GM12878 (cell line): Measurements from ENCODE around the gene CYP2C8.
"Not testable (repeated sequence)": the region's sequence is repeated elsewhere in the genome, so short reads cannot be mapped to it uniquely, and the experiment has no call there.

Experiments
- HDAC6 ChIP-seq: fragments of 200-600 bp; sonication (generic); IDR thresholded peaks from one replicate; pipeline ENCODE4 v1.8.0; 2017; ENCODE audit warnings: antibody characterized with exemption; ENCODE audit not compliant: unreplicated experiment
- POLR2A ChIP-seq: IDR thresholded peaks from 2 replicates; pipeline ENCODE4 v1.6.1; 2011; ENCODE audit warnings: low read depth, mild to moderate bottlenecking, low read length
- RBBP5 ChIP-seq: fragments of 200-600 bp; sonication (generic); conservative IDR thresholded peaks from 2 replicates; pipeline ENCODE4 v1.6.1; 2016
- SREBF1 ChIP-seq: IDR thresholded peaks from 2 replicates; pipeline ENCODE4 v1.6.1; 2012; ENCODE audit warnings: mild to moderate bottlenecking, low read length
- SUZ12 ChIP-seq: fragments of 200-600 bp; sonication (generic); IDR thresholded peaks from one replicate; pipeline ENCODE4 v1.6.1; 2018; ENCODE audit warnings: antibody characterized with exemption, mild to moderate bottlenecking; ENCODE audit not compliant: unreplicated experiment
- TAF1 ChIP-seq: IDR thresholded peaks from 2 replicates; pipeline ENCODE4 v1.6.1; 2011; ENCODE audit warnings: mild to moderate bottlenecking, low read depth, low read length, borderline replicate concordance
- TCF7 ChIP-seq: IDR thresholded peaks from 2 replicates; pipeline ENCODE4 v1.6.1; 2014; ENCODE audit warnings: antibody characterized with exemption, borderline replicate concordance
- TF ChIP-seq, protein P1 (sequence below): IDR thresholded peaks from 2 replicates; pipeline ENCODE4 v1.6.1; 2012; ENCODE audit warnings: mild to moderate bottlenecking, low read depth, low read length
- TF ChIP-seq, protein P2 (sequence below), 3 experiments: IDR thresholded peaks in 2 of 3; conservative IDR thresholded peaks in 1 of 3; 2 replicates each; pipeline ENCODE4 v1.5.1; 2011; ENCODE audit warnings: low read depth in 3 of 3, low read length in 3 of 3, mild to moderate bottlenecking in 3 of 3, control low read depth in 2 of 3, moderate library complexity in 2 of 3, inconsistent platforms in 1 of 3, mixed read lengths in 1 of 3; ENCODE audit not compliant: control insufficient read depth in 2 of 3, insufficient read depth in 1 of 3; ENCODE audit errors: extremely low read depth in 1 of 3
- TF ChIP-seq, protein P3 (sequence below): IDR thresholded peaks from 2 replicates; pipeline ENCODE4 v1.6.1; 2011; ENCODE audit warnings: low read depth, mild to moderate bottlenecking, low read length, moderate library complexity, borderline replicate concordance; ENCODE audit errors: extremely low read depth

- TF ChIP-seq, protein P1, sequence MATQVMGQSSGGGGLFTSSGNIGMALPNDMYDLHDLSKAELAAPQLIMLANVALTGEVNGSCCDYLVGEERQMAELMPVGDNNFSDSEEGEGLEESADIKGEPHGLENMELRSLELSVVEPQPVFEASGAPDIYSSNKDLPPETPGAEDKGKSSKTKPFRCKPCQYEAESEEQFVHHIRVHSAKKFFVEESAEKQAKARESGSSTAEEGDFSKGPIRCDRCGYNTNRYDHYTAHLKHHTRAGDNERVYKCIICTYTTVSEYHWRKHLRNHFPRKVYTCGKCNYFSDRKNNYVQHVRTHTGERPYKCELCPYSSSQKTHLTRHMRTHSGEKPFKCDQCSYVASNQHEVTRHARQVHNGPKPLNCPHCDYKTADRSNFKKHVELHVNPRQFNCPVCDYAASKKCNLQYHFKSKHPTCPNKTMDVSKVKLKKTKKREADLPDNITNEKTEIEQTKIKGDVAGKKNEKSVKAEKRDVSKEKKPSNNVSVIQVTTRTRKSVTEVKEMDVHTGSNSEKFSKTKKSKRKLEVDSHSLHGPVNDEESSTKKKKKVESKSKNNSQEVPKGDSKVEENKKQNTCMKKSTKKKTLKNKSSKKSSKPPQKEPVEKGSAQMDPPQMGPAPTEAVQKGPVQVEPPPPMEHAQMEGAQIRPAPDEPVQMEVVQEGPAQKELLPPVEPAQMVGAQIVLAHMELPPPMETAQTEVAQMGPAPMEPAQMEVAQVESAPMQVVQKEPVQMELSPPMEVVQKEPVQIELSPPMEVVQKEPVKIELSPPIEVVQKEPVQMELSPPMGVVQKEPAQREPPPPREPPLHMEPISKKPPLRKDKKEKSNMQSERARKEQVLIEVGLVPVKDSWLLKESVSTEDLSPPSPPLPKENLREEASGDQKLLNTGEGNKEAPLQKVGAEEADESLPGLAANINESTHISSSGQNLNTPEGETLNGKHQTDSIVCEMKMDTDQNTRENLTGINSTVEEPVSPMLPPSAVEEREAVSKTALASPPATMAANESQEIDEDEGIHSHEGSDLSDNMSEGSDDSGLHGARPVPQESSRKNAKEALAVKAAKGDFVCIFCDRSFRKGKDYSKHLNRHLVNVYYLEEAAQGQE, result not testable (repeated sequence)
- TF ChIP-seq POLR2A, TCF7, SUZ12, SREBF1, HDAC6, TAF1, RBBP5: not testable (repeated sequence)
- TF ChIP-seq, protein P2, sequence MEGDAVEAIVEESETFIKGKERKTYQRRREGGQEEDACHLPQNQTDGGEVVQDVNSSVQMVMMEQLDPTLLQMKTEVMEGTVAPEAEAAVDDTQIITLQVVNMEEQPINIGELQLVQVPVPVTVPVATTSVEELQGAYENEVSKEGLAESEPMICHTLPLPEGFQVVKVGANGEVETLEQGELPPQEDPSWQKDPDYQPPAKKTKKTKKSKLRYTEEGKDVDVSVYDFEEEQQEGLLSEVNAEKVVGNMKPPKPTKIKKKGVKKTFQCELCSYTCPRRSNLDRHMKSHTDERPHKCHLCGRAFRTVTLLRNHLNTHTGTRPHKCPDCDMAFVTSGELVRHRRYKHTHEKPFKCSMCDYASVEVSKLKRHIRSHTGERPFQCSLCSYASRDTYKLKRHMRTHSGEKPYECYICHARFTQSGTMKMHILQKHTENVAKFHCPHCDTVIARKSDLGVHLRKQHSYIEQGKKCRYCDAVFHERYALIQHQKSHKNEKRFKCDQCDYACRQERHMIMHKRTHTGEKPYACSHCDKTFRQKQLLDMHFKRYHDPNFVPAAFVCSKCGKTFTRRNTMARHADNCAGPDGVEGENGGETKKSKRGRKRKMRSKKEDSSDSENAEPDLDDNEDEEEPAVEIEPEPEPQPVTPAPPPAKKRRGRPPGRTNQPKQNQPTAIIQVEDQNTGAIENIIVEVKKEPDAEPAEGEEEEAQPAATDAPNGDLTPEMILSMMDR (IDR thresholded peaks at IDR 0.05 in 2 of 3, conservative IDR thresholded peaks at IDR 0.05 in 1 of 3; ENCODE audit: control insufficient read depth in 2 of 3, extremely low read depth in 1 of 3, insufficient read depth in 1 of 3, low read depth in 3 of 3, low read length in 3 of 3), result not testable (repeated sequence)
- TF ChIP-seq, protein P3, sequence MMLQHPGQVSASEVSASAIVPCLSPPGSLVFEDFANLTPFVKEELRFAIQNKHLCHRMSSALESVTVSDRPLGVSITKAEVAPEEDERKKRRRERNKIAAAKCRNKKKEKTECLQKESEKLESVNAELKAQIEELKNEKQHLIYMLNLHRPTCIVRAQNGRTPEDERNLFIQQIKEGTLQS, result not testable (repeated sequence)
Observed at GRCh38 chr10:95064125-95064524, 5.2 kb downstream of the CYP2C8 start.
